HG03103 (cell line): Measurements from ENCODE around the gene FAM81B.
"Not testable (repeated sequence)": the region's sequence is repeated elsewhere in the genome, so short reads cannot be mapped to it uniquely, and the experiment has no call there.

Experiments used
- ATAC-seq: cut with Tn5 transposase; IDR thresholded peaks from one replicate; pipeline ENCODE4 v1.9.1; 2021; ENCODE audit warnings: low read depth; ENCODE audit not compliant: unreplicated experiment

Gene FAM81B

GRCh38 chr5:95390812-95391492 lies at the start of gene FAM81B:
TSS of gene FAM81B (plus strand) at chr5:95391366. CDS start at chr5:95391390, 24 bp downstream.
- ATAC-seq = no peak

- ATAC-seq = not testable (repeated sequence)
Measured at GRCh38 chr5:95341444-95341843, 49.7 kb upstream of the FAM81B start.

GRCh38 chr5:95347506-95348120 lies 43.6 kb upstream of the FAM81B start:
- ATAC-seq = no peak

- ATAC-seq = no peak
Measured at GRCh38 chr5:95350631-95351030, 40.5 kb upstream of the FAM81B start.

GRCh38 chr5:95352691-95353090 lies 38.5 kb upstream of the FAM81B start:
- ATAC-seq = no peak

GRCh38 chr5:95358320-95358719 lies 32.8 kb upstream of the FAM81B start:
- ATAC-seq = no peak

- ATAC-seq = no peak
Measured at GRCh38 chr5:95358848-95359247, 32.3 kb upstream of the FAM81B start.

GRCh38 chr5:95360667-95361066 lies 30.5 kb upstream of the FAM81B start:
- ATAC-seq = not testable (repeated sequence)

- no peak for ATAC-seq
Measured at GRCh38 chr5:95365302-95366095, 25.7 kb upstream of the FAM81B start.

- ATAC-seq = no peak
Measured at GRCh38 chr5:95369782-95370181, 21.4 kb upstream of the FAM81B start.

- no peak for ATAC-seq
Measured at GRCh38 chr5:95374061-95374460, 17.1 kb upstream of the FAM81B start.

GRCh38 chr5:95375591-95375990 lies 15.6 kb upstream of the FAM81B start:
- no peak for ATAC-seq

GRCh38 chr5:95379133-95379532 lies 12.0 kb upstream of the FAM81B start:
- ATAC-seq = no peak

GRCh38 chr5:95380103-95380628 lies 11.0 kb upstream of the FAM81B start:
- ATAC-seq = no peak

- no peak for ATAC-seq
Measured at GRCh38 chr5:95382801-95383200, 8.4 kb upstream of the FAM81B start.

- ATAC-seq = no peak
Measured at GRCh38 chr5:95384485-95385213, 6.5 kb upstream of the FAM81B start.

GRCh38 chr5:95385334-95385733 lies 5.8 kb upstream of the FAM81B start:
- no peak for ATAC-seq

GRCh38 chr5:95391965-95392364 lies 799 bp downstream of the FAM81B start:
- not testable (repeated sequence) for ATAC-seq

GRCh38 chr5:95392593-95393182 lies 1.5 kb downstream of the FAM81B start:
- no peak for ATAC-seq

- ATAC-seq = no peak
Measured at GRCh38 chr5:95393279-95393678, 2.1 kb downstream of the FAM81B start.
